ENCODE results near the gene PRICKLE2.

The PRICKLE2 gene

GRCh38 chr3:64140651-64141050, 84.6 kb downstream of the PRICKLE2 start:
- WGBS (ENCODE audit: insufficient coverage): 94% methylated on average over 2 of the region's 4 CpGs
- CTCF ChIA-PET: interaction anchor here (1.0 kb wide), 1 partner anchor 9 kb away, joined by 5 read pairs; no protein-coding TSS in a partner anchor

GRCh38 chr3:64138656-64139375, 86.5 kb downstream of the PRICKLE2 start:
- no peak for DNase-seq
- ChIA-PET POLR2A (no interaction called here), CTCF (no interaction called here)
- WGBS (ENCODE audit: insufficient coverage): 100% methylated on average over 1 of the region's 2 CpGs
- no peaks in the 10 kb centered on the region for H3K27me3 ChIP-seq (replicated peaks in 2 of 5; ENCODE audit: control insufficient read depth in 4 of 5, insufficient read depth in 5 of 5, low read length in 4 of 5)
- no peak overlapping the region for H3K27ac ChIP-seq (ENCODE audit: insufficient read depth in 1 of 2, low read depth in 1 of 2, low read length in 2 of 2, poor library complexity in 1 of 2, severe bottlenecking in 2 of 2)
- no peaks in the 10 kb centered on the region for H3K4me1 ChIP-seq (ENCODE audit: control extremely low read depth in 1 of 4, control insufficient read depth in 4 of 4, insufficient read depth in 4 of 4, low read length in 3 of 4)
- H3K36me3 ChIP-seq (ENCODE audit: control insufficient read depth in 4 of 4, insufficient read depth in 4 of 4, low read length in 3 of 4): no peaks in the 10 kb centered on the region
- peaks cover 0 to 2% (median 0%) of the 10 kb centered on the region in 5 experiments for H3K9me3 ChIP-seq (ENCODE audit: control extremely low read depth in 1 of 5, control insufficient read depth in 4 of 5, insufficient read depth in 2 of 5, low read depth in 1 of 5, low read length in 4 of 5)
- no peak overlapping the region for H3K4me3 ChIP-seq (ENCODE audit: control insufficient read depth in 1 of 7, extremely low read depth in 1 of 7, insufficient read depth in 4 of 7, low read depth in 2 of 7, low read length in 6 of 7)

More at GRCh38 chr3:64140651-64141050, 84.6 kb downstream of the PRICKLE2 start:
- DNase-seq: no peak
- Histone ChIP-seq H3K27ac (ENCODE audit: insufficient read depth in 1 of 2, low read depth in 1 of 2, low read length in 2 of 2, poor library complexity in 1 of 2, severe bottlenecking in 2 of 2) (no peak overlapping the region), H3K9me3 (ENCODE audit: control extremely low read depth in 1 of 5, control insufficient read depth in 4 of 5, insufficient read depth in 2 of 5, low read depth in 1 of 5, low read length in 4 of 5) (no peaks in the 10 kb centered on the region), H3K4me1 (ENCODE audit: control extremely low read depth in 1 of 4, control insufficient read depth in 4 of 4, insufficient read depth in 4 of 4, low read length in 3 of 4) (no peaks in the 10 kb centered on the region), H3K36me3 (ENCODE audit: control insufficient read depth in 4 of 4, insufficient read depth in 4 of 4, low read length in 3 of 4) (no peaks in the 10 kb centered on the region), H3K4me3 (ENCODE audit: control insufficient read depth in 1 of 7, extremely low read depth in 1 of 7, insufficient read depth in 4 of 7, low read depth in 2 of 7, low read length in 6 of 7) (no peak overlapping the region), H3K27me3 (replicated peaks in 2 of 5; ENCODE audit: control insufficient read depth in 4 of 5, insufficient read depth in 5 of 5, low read length in 4 of 5) (no peaks in the 10 kb centered on the region)
- POLR2A ChIA-PET: interaction anchor here (0.8 kb wide), 1 partner anchor 9 kb away, joined by 3 read pairs; no protein-coding TSS in a partner anchor

- no CpG with 5 or more reads among the region's 1 CpG for WGBS (ENCODE audit: insufficient coverage)
- ChIA-PET CTCF (no interaction called here), POLR2A (no interaction called here)
- peaks cover 0 to 2% (median 2%) of the 10 kb centered on the region in 5 experiments for H3K9me3 ChIP-seq (ENCODE audit: control extremely low read depth in 1 of 5, control insufficient read depth in 4 of 5, insufficient read depth in 2 of 5, low read depth in 1 of 5, low read length in 4 of 5)
- H3K4me3 ChIP-seq (ENCODE audit: control insufficient read depth in 1 of 7, extremely low read depth in 1 of 7, insufficient read depth in 4 of 7, low read depth in 2 of 7, low read length in 6 of 7): no peak overlapping the region
- no peaks in the 10 kb centered on the region for H3K36me3 ChIP-seq (ENCODE audit: control insufficient read depth in 4 of 4, insufficient read depth in 4 of 4, low read length in 3 of 4)
- H3K27ac ChIP-seq (ENCODE audit: insufficient read depth in 1 of 2, low read depth in 1 of 2, low read length in 2 of 2, poor library complexity in 1 of 2, severe bottlenecking in 2 of 2): no peak overlapping the region
- H3K4me1 ChIP-seq (ENCODE audit: control extremely low read depth in 1 of 4, control insufficient read depth in 4 of 4, insufficient read depth in 4 of 4, low read length in 3 of 4): no peaks in the 10 kb centered on the region
- H3K27me3 ChIP-seq (replicated peaks in 2 of 5; ENCODE audit: control insufficient read depth in 4 of 5, insufficient read depth in 5 of 5, low read length in 4 of 5): no peaks in the 10 kb centered on the region
- no peak for DNase-seq
These were observed 87.2 kb downstream of the PRICKLE2 start for GRCh38 chr3:64138046-64138445.

- Histone ChIP-seq H3K4me1 (ENCODE audit: control extremely low read depth in 1 of 4, control insufficient read depth in 4 of 4, insufficient read depth in 4 of 4, low read length in 3 of 4) (no peaks in the 10 kb centered on the region), H3K36me3 (ENCODE audit: control insufficient read depth in 4 of 4, insufficient read depth in 4 of 4, low read length in 3 of 4) (no peaks in the 10 kb centered on the region), H3K27me3 (replicated peaks in 2 of 5; ENCODE audit: control insufficient read depth in 4 of 5, insufficient read depth in 5 of 5, low read length in 4 of 5) (peaks cover 0 to 2% (median 0%) of the 10 kb centered on the region in 5 experiments), H3K27ac (ENCODE audit: insufficient read depth in 1 of 2, low read depth in 1 of 2, low read length in 2 of 2, poor library complexity in 1 of 2, severe bottlenecking in 2 of 2) (no peak overlapping the region), H3K9me3 (ENCODE audit: control extremely low read depth in 1 of 5, control insufficient read depth in 4 of 5, insufficient read depth in 2 of 5, low read depth in 1 of 5, low read length in 4 of 5) (peaks cover 0 to 2% (median 2%) of the 10 kb centered on the region in 5 experiments), H3K4me3 (ENCODE audit: control insufficient read depth in 1 of 7, extremely low read depth in 1 of 7, insufficient read depth in 4 of 7, low read depth in 2 of 7, low read length in 6 of 7) (no peak overlapping the region)
- ChIA-PET POLR2A (no interaction called here), CTCF (no interaction called here)
- DNase-seq: no peak
- 90% methylated on average over 3 of the region's 3 CpGs for WGBS (ENCODE audit: insufficient coverage)
These were observed 90.4 kb downstream of the PRICKLE2 start for GRCh38 chr3:64134882-64135281.

- 98% methylated on average over 6 of the region's 6 CpGs for WGBS (ENCODE audit: insufficient coverage)
- CTCF ChIA-PET: interaction anchor here (1.3 kb wide), 1 partner anchor 11 kb away, joined by 3 read pairs; no protein-coding TSS in a partner anchor
These were observed 91.3 kb downstream of the PRICKLE2 start for GRCh38 chr3:64133987-64134386.

GRCh38 chr3:64133272-64133671, 92.0 kb downstream of the PRICKLE2 start:
- H3K36me3 ChIP-seq (ENCODE audit: control insufficient read depth in 4 of 4, insufficient read depth in 4 of 4, low read length in 3 of 4): no peaks in the 10 kb centered on the region
- peaks cover 0 to 2% (median 2%) of the 10 kb centered on the region in 5 experiments for H3K9me3 ChIP-seq (ENCODE audit: control extremely low read depth in 1 of 5, control insufficient read depth in 4 of 5, insufficient read depth in 2 of 5, low read depth in 1 of 5, low read length in 4 of 5)
- H3K4me1 ChIP-seq (ENCODE audit: control extremely low read depth in 1 of 4, control insufficient read depth in 4 of 4, insufficient read depth in 4 of 4, low read length in 3 of 4): no peaks in the 10 kb centered on the region
- ChIA-PET CTCF (interaction anchor here (1.3 kb wide), 1 partner anchor 11 kb away, joined by 3 read pairs; no protein-coding TSS in a partner anchor), POLR2A (no interaction called here)
- peaks cover 0 to 2% (median 0%) of the 10 kb centered on the region in 5 experiments for H3K27me3 ChIP-seq (replicated peaks in 2 of 5; ENCODE audit: control insufficient read depth in 4 of 5, insufficient read depth in 5 of 5, low read length in 4 of 5)
- DNase-seq: no peak
- no peak overlapping the region for H3K4me3 ChIP-seq (ENCODE audit: control insufficient read depth in 1 of 7, extremely low read depth in 1 of 7, insufficient read depth in 4 of 7, low read depth in 2 of 7, low read length in 6 of 7)
- no CpG with 5 or more reads among the region's 2 CpGs for WGBS (ENCODE audit: insufficient coverage)
- no peak overlapping the region for H3K27ac ChIP-seq (ENCODE audit: insufficient read depth in 1 of 2, low read depth in 1 of 2, low read length in 2 of 2, poor library complexity in 1 of 2, severe bottlenecking in 2 of 2)

More at GRCh38 chr3:64133987-64134386, 91.3 kb downstream of the PRICKLE2 start:
- DNase-seq: no peak
- H3K27me3 ChIP-seq (replicated peaks in 2 of 5; ENCODE audit: control insufficient read depth in 4 of 5, insufficient read depth in 5 of 5, low read length in 4 of 5): peaks cover 0 to 2% (median 0%) of the 10 kb centered on the region in 5 experiments
- H3K4me3 ChIP-seq (ENCODE audit: control insufficient read depth in 1 of 7, extremely low read depth in 1 of 7, insufficient read depth in 4 of 7, low read depth in 2 of 7, low read length in 6 of 7): no peak overlapping the region
- no peak overlapping the region for H3K27ac ChIP-seq (ENCODE audit: insufficient read depth in 1 of 2, low read depth in 1 of 2, low read length in 2 of 2, poor library complexity in 1 of 2, severe bottlenecking in 2 of 2)
- POLR2A ChIA-PET: no interaction called here
- no peaks in the 10 kb centered on the region for H3K4me1 ChIP-seq (ENCODE audit: control extremely low read depth in 1 of 4, control insufficient read depth in 4 of 4, insufficient read depth in 4 of 4, low read length in 3 of 4)
- peaks cover 0 to 2% (median 2%) of the 10 kb centered on the region in 5 experiments for H3K9me3 ChIP-seq (ENCODE audit: control extremely low read depth in 1 of 5, control insufficient read depth in 4 of 5, insufficient read depth in 2 of 5, low read depth in 1 of 5, low read length in 4 of 5)
- H3K36me3 ChIP-seq (ENCODE audit: control insufficient read depth in 4 of 4, insufficient read depth in 4 of 4, low read length in 3 of 4): no peaks in the 10 kb centered on the region

GRCh38 chr3:64131725-64132469, 93.4 kb downstream of the PRICKLE2 start:
- H3K4me3 ChIP-seq (ENCODE audit: control insufficient read depth in 1 of 7, extremely low read depth in 1 of 7, insufficient read depth in 4 of 7, low read depth in 2 of 7, low read length in 6 of 7): no peak overlapping the region
- H3K36me3 ChIP-seq (ENCODE audit: control insufficient read depth in 4 of 4, insufficient read depth in 4 of 4, low read length in 3 of 4): no peaks in the 10 kb centered on the region
- no CpG with 5 or more reads among the region's 2 CpGs for WGBS (ENCODE audit: insufficient coverage)
- peaks cover 0 to 2% (median 0%) of the 10 kb centered on the region in 5 experiments for H3K27me3 ChIP-seq (replicated peaks in 2 of 5; ENCODE audit: control insufficient read depth in 4 of 5, insufficient read depth in 5 of 5, low read length in 4 of 5)
- H3K4me1 ChIP-seq (ENCODE audit: control extremely low read depth in 1 of 4, control insufficient read depth in 4 of 4, insufficient read depth in 4 of 4, low read length in 3 of 4): no peaks in the 10 kb centered on the region
- H3K9me3 ChIP-seq (ENCODE audit: control extremely low read depth in 1 of 5, control insufficient read depth in 4 of 5, insufficient read depth in 2 of 5, low read depth in 1 of 5, low read length in 4 of 5): peaks cover 0 to 2% (median 2%) of the 10 kb centered on the region in 5 experiments
- no peak for DNase-seq
- ChIA-PET POLR2A (no interaction called here), CTCF (interaction anchor here (1.0 kb wide), 1 partner anchor 8 kb away, joined by 5 read pairs; no protein-coding TSS in a partner anchor)
- H3K27ac ChIP-seq (ENCODE audit: insufficient read depth in 1 of 2, low read depth in 1 of 2, low read length in 2 of 2, poor library complexity in 1 of 2, severe bottlenecking in 2 of 2): no peak overlapping the region

Data from common myeloid progenitor, CD34-positive (primary cell).